IPS DF 6.9 (cell line): ENCODE data around the gene RELA.

Experiments
- DNase-seq: peaks from one replicate; pipeline ENCODE4 v3.0.0-alpha.2; 2013; ENCODE audit warnings: low read depth, low spot score
- H3K27ac ChIP-seq: one replicate; pipeline ENCODE4 v1.5.1; 2013; ENCODE audit warnings: low read length, control low read depth
- H3K27me3 ChIP-seq: 2 replicates; pipeline ENCODE4 v1.6.1; 2013; ENCODE audit warnings: mild to moderate bottlenecking, low read length; ENCODE audit not compliant: control insufficient read depth, insufficient read depth
- H3K36me3 ChIP-seq: 2 replicates; pipeline ENCODE4 v1.6.1; 2013; ENCODE audit warnings: low read length; ENCODE audit not compliant: control insufficient read depth, insufficient read depth
- H3K4me1 ChIP-seq: 2 replicates; pipeline ENCODE4 v1.6.1; 2013; ENCODE audit warnings: low read length; ENCODE audit not compliant: control insufficient read depth, insufficient read depth
- H3K4me3 ChIP-seq: 2 replicates; pipeline ENCODE4 v1.5.1; 2013; ENCODE audit warnings: mild to moderate bottlenecking, low read length
- H3K9me3 ChIP-seq: 2 replicates; pipeline ENCODE4 v1.6.1; 2013; ENCODE audit warnings: low read length, inconsistent platforms; ENCODE audit not compliant: control insufficient read depth, insufficient read depth
- WGBS: extraction: QIAGEN DNeasy Blood & Tissue Kit; methylation state at CpG from one replicate; pipeline ENCODE4 v1.1.7; 2013; ENCODE audit warnings: mixed read lengths, missing lambda C conversion rate; ENCODE audit not compliant: insufficient read length, insufficient coverage; 5-methylcytosine and 5-hydroxymethylcytosine counted together

Gene RELA

GRCh38 chr11:65646958-65647701 lies 15.6 kb downstream of the RELA start:
- H3K36me3 ChIP-seq = peaks cover 9% of the 10 kb centered on the region
- H3K4me1 ChIP-seq = peaks cover 10% of the 10 kb centered on the region
- H3K9me3 ChIP-seq = no peaks in the 10 kb centered on the region
- H3K4me3 ChIP-seq = peak overlapping the region; percentile 75
- H3K27ac ChIP-seq = no peak overlapping the region
- no peaks in the 10 kb centered on the region for H3K27me3 ChIP-seq
- DNase-seq = no peak
- WGBS = no CpG with 5 or more reads among the region's 87 CpGs

GRCh38 chr11:65646288-65646957 lies 16.3 kb downstream of the RELA start:
- no peak overlapping the region for H3K27ac ChIP-seq
- H3K27me3 ChIP-seq = no peaks in the 10 kb centered on the region
- H3K9me3 ChIP-seq = no peaks in the 10 kb centered on the region
- peaks cover 9% of the 10 kb centered on the region for H3K36me3 ChIP-seq
- peaks cover 9% of the 10 kb centered on the region for H3K4me1 ChIP-seq
- no CpG with 5 or more reads among the region's 68 CpGs for WGBS
- H3K4me3 ChIP-seq = peak overlapping the region; percentile 75; the same call in 1 of the 2 replicates
- DNase-seq = no peak

GRCh38 chr11:65645710-65646109 lies 17.0 kb downstream of the RELA start:
- H3K4me1 ChIP-seq = peaks cover 11% of the 10 kb centered on the region
- no CpG with 5 or more reads among the region's 10 CpGs for WGBS

GRCh38 chr11:65644837-65645236 lies 17.9 kb downstream of the RELA start:
- no peaks in the 10 kb centered on the region for H3K27me3 ChIP-seq
- H3K27ac ChIP-seq = no peak overlapping the region
- no CpG with 5 or more reads among the region's 11 CpGs for WGBS
- H3K4me3 ChIP-seq = no peak overlapping the region
- DNase-seq = no peak
- H3K4me1 ChIP-seq = peaks cover 11% of the 10 kb centered on the region
- H3K9me3 ChIP-seq = no peaks in the 10 kb centered on the region
- H3K36me3 ChIP-seq = peaks cover 7% of the 10 kb centered on the region

More at GRCh38 chr11:65645710-65646109, 17.0 kb downstream of the RELA start:
- no peaks in the 10 kb centered on the region for H3K27me3 ChIP-seq
- H3K4me3 ChIP-seq = no peak overlapping the region
- H3K9me3 ChIP-seq = no peaks in the 10 kb centered on the region
- no peak overlapping the region for H3K27ac ChIP-seq
- DNase-seq = no peak
- H3K36me3 ChIP-seq = peaks cover 9% of the 10 kb centered on the region

GRCh38 chr11:65643971-65644370 lies 18.7 kb downstream of the RELA start:
- Histone ChIP-seq H3K4me1 (peaks cover 11% of the 10 kb centered on the region), H3K27me3 (no peaks in the 10 kb centered on the region), H3K27ac (no peak overlapping the region), H3K9me3 (no peaks in the 10 kb centered on the region), H3K4me3 (no peak overlapping the region), H3K36me3 (no peaks in the 10 kb centered on the region; the same call in 1 of the 2 replicates)
- no peak for DNase-seq
- WGBS = no CpG with 5 or more reads among the region's 6 CpGs

GRCh38 chr11:65642014-65642671 lies 20.6 kb downstream of the RELA start:
- Histone ChIP-seq H3K4me1 (peaks cover 11% of the 10 kb centered on the region), H3K27ac (no peak overlapping the region), H3K36me3 (no peaks in the 10 kb centered on the region; the same call in 1 of the 2 replicates), H3K27me3 (no peaks in the 10 kb centered on the region), H3K4me3 (peak overlapping the region; percentile 54), H3K9me3 (no peaks in the 10 kb centered on the region)
- DNase-seq = no peak
- WGBS = no CpG with 5 or more reads among the region's 49 CpGs

GRCh38 chr11:65641297-65642013 lies 21.3 kb downstream of the RELA start:
- Histone ChIP-seq H3K4me3 (no peak overlapping the region), H3K27ac (no peak overlapping the region), H3K9me3 (no peaks in the 10 kb centered on the region), H3K36me3 (peaks cover 5% of the 10 kb centered on the region; the same call in 1 of the 2 replicates), H3K4me1 (peaks cover 10% of the 10 kb centered on the region), H3K27me3 (no peaks in the 10 kb centered on the region)
- WGBS = no CpG with 5 or more reads among the region's 16 CpGs
- no peak for DNase-seq

GRCh38 chr11:65640483-65641296 lies 22.0 kb downstream of the RELA start:
- Histone ChIP-seq H3K9me3 (no peaks in the 10 kb centered on the region), H3K36me3 (peaks cover 10% of the 10 kb centered on the region), H3K27me3 (no peaks in the 10 kb centered on the region), H3K4me3 (no peak overlapping the region), H3K27ac (no peak overlapping the region), H3K4me1 (peaks cover 8% of the 10 kb centered on the region)
- no CpG with 5 or more reads among the region's 35 CpGs for WGBS
- DNase-seq = no peak

- no peaks in the 10 kb centered on the region for H3K9me3 ChIP-seq
- DNase-seq = no peak
- H3K4me1 ChIP-seq = peaks cover 8% of the 10 kb centered on the region
- no CpG with 5 or more reads among the region's 8 CpGs for WGBS
- H3K4me3 ChIP-seq = no peak overlapping the region
- no peaks in the 10 kb centered on the region for H3K27me3 ChIP-seq
- H3K36me3 ChIP-seq = peaks cover 19% of the 10 kb centered on the region
- H3K27ac ChIP-seq = no peak overlapping the region
Measured at GRCh38 chr11:65639623-65640482, 22.9 kb downstream of the RELA start.
